HepG2 (cell line): Measurements from ENCODE around the gene LLGL1. TPM values are rescaled to one million over a fixed set of nuclear protein-coding genes. Genes with fewer than 3 reads are reported as not detected.

ENCODE experiments used
- CEBPZ ChIP-seq: IDR thresholded peaks from 2 replicates; pipeline ENCODE4 v1.6.1; 2012; ENCODE audit warnings: low read length, improper control_type of control experiment
- EEA1 ChIP-seq: sonication (generic); formaldehyde crosslinking; IDR thresholded peaks from 2 replicates; pipeline ENCODE4 v1.5.1; 2020; ENCODE audit warnings: mild to moderate bottlenecking, missing genetic modification reagents, borderline replicate concordance
- GMEB1 ChIP-seq: sonication (generic); formaldehyde crosslinking; IDR thresholded peaks from 2 replicates; pipeline ENCODE4 v1.5.1; 2020; ENCODE audit warnings: missing genetic modification reagents, mild to moderate bottlenecking, borderline replicate concordance
- IRX3 ChIP-seq: sonication (generic); formaldehyde crosslinking; IDR thresholded peaks from 2 replicates; pipeline ENCODE4 v1.8.1; 2023; ENCODE audit warnings: mild to moderate bottlenecking, low read depth, missing genetic modification reagents, borderline replicate concordance
- MEF2D ChIP-seq: sonication (generic); formaldehyde crosslinking; IDR thresholded peaks from 2 replicates; pipeline ENCODE4 v1.5.1; 2020; ENCODE audit warnings: mild to moderate bottlenecking, missing genetic modification reagents
- WIZ ChIP-seq: sonication (generic); formaldehyde crosslinking; IDR thresholded peaks from 2 replicates; pipeline ENCODE4 v1.5.1; 2020; ENCODE audit warnings: mild to moderate bottlenecking, missing genetic modification reagents
- ZFP82 ChIP-seq: sonication (generic); formaldehyde crosslinking; IDR thresholded peaks from 2 replicates; pipeline ENCODE4 v1.5.1; 2020; ENCODE audit warnings: mild to moderate bottlenecking, missing genetic modification reagents, borderline replicate concordance
- ZFP91 ChIP-seq: sonication (generic); formaldehyde crosslinking; IDR thresholded peaks from 2 replicates; pipeline ENCODE4 v1.9.0; 2022; ENCODE audit warnings: missing genetic modification reagents, mild to moderate bottlenecking, borderline replicate concordance
- ZNF136 ChIP-seq: sonication (generic); formaldehyde crosslinking; IDR thresholded peaks from 2 replicates; pipeline ENCODE4 v1.8.1; 2022; ENCODE audit warnings: low read depth, mild to moderate bottlenecking, moderate library complexity, missing genetic modification reagents
- ZNF354B ChIP-seq: sonication (generic); formaldehyde crosslinking; IDR thresholded peaks from 2 replicates; pipeline ENCODE4 v1.8.0; 2022; ENCODE audit warnings: mild to moderate bottlenecking, missing genetic modification reagents
- ZNF572 ChIP-seq: sonication (generic); formaldehyde crosslinking; IDR thresholded peaks from 2 replicates; pipeline ENCODE4 v1.5.1; 2020; ENCODE audit warnings: mild to moderate bottlenecking, missing genetic modification reagents
- ZNF580 ChIP-seq: IDR thresholded peaks from 2 replicates; pipeline ENCODE4 v1.6.1; 2016; ENCODE audit warnings: low read depth, borderline replicate concordance
- ZNF607 ChIP-seq: sonication (generic); formaldehyde crosslinking; IDR thresholded peaks from 2 replicates; pipeline ENCODE4 v1.5.1; 2020; ENCODE audit warnings: missing genetic modification reagents, mild to moderate bottlenecking, borderline replicate concordance
- ZNF646 ChIP-seq: sonication (generic); formaldehyde crosslinking; IDR thresholded peaks from 2 replicates; pipeline ENCODE4 v1.9.0; 2021; ENCODE audit warnings: mild to moderate bottlenecking, missing genetic modification reagents
- polyA plus RNA-seq, 8 experiments: library from polyadenylated mRNA; depleted of rRNA in 3 of 8; stranded (reverse) in 7 of 8; unstranded in 1 of 8; fragments of >200 nt; fragmentation: Illumina TruSeq in 4 of 8; extraction: Trizol in 4 of 8; gene quantifications; 2 replicates each; pipeline versions ENCODE4 v1.2.1 to v1.2.3, GENCODE V29; 2011 to 2016; ENCODE audit warnings: low read depth in 4 of 8, missing spikeins in 1 of 8, mixed read lengths in 1 of 8; ENCODE audit not compliant: insufficient read depth in 1 of 8
- total RNA-seq, 5 experiments: library from RNA; depleted of rRNA; stranded (reverse); fragments of >200 nt; fragmentation: Illumina TruSeq; extraction: Trizol; gene quantifications; 2 replicates each; pipeline ENCODE4 v1.2.3, GENCODE V29; 2016; ENCODE audit warnings: low read depth in 1 of 5

The LLGL1 gene
- total and polyA plus RNA-seq, 2 of the 13 experiments (the other 11 are each of a cell fraction or from before 2014, with no cell fraction given): 15.0 to 15.3 TPM

- TF ChIP-seq WIZ (CRISPR knock-in tag) (no peak), CEBPZ (no peak), ZFP91 (CRISPR knock-in tag) (peak; percentile 96), GMEB1 (CRISPR knock-in tag) (peak; percentile 84; the same call in 1 of the 2 replicates), IRX3 (CRISPR knock-in tag) (no peak), EEA1 (no peak), ZNF646 (no peak), ZNF354B (CRISPR knock-in tag) (peak; percentile 78; the same call in 1 of the 2 replicates), ZNF572 (CRISPR knock-in tag) (no peak), ZNF136 (CRISPR knock-in tag) (no peak), ZNF607 (CRISPR knock-in tag) (no peak; the same call in 1 of the 2 replicates), ZFP82 (CRISPR knock-in tag) (0 out of 2 replicates have a peak, but pooled peaks have one; percentile 47), ZNF580 (CRISPR knock-in tag) (0 out of 2 replicates have a peak, but pooled peaks have one; percentile 68), MEF2D (peak; percentile 82)
Measured at GRCh38 chr17:18183334-18184142, 41.9 kb upstream of the LLGL1 start, which contains the start of gene ALKBH5 (continued).
